Omental fat pad (tissue), 4 donors: ENCODE results near the gene UBL5. TPM values are rescaled to one million over a fixed set of nuclear protein-coding genes. Genes with fewer than 3 reads are reported as not detected.

Source experiments
- ATAC-seq: fragments of 150-250 bp; one replicate; pipeline ENCODE4 v1.9.1; 2016; ENCODE audit warnings: mild to moderate bottlenecking, moderate library complexity; ENCODE audit not compliant: low FRiP score
- DNase-seq: peaks from one replicate; pipeline ENCODE4 v3.0.0-alpha.2; 2019; ENCODE audit warnings: low spot score
- CTCF ChIP-seq, 3 donors: fragments of 450-650 bp; IDR thresholded peaks; one replicate each; pipeline ENCODE4 v1.5.1; 2016 to 2017; ENCODE audit warnings: antibody characterized with exemption in 3 of 3, mild to moderate bottlenecking in 3 of 3, moderate library complexity in 2 of 3
- small RNA-seq: library from RNA; depleted of rRNA; stranded (forward); fragments of <200 nt; gene quantifications from one replicate; pipeline ENCODE3, GENCODE V24; 2016
- total RNA-seq, 4 donors: library from RNA; depleted of rRNA; stranded (reverse); fragments of >200 nt; gene quantifications; one replicate each; pipeline ENCODE4 v1.1.0, GENCODE V29; 2016

The UBL5 gene
- total RNA-seq, 4 donors from 2014 or later, result 407 to 513 (median 455) TPM

GRCh38 chr19:9875796-9876195 lies 48.1 kb downstream of the UBL5 start:
- TF ChIP-seq CTCF (IDR thresholded peaks at IDR 0.05), result no peak
- DNase-seq (no peak), ATAC-seq (no peak)

- no peak for TF ChIP-seq CTCF (IDR thresholded peaks at IDR 0.05)
- DNase-seq (no peak), ATAC-seq (no peak)
Observed at GRCh38 chr19:9877780-9878510, 50.2 kb downstream of the UBL5 start.

- DNase-seq (no peak), ATAC-seq (no peak)
- no peak for TF ChIP-seq CTCF (IDR thresholded peaks at IDR 0.05)
Observed at GRCh38 chr19:9878511-9879196, 50.9 kb downstream of the UBL5 start.

Small RNA genes within 50 kb of the gene (small RNA-seq; reads per million reads assigned to genes)
- not detected for gene RF00156

Other genes with a start within 250 kb of the UBL5 start
- gene ZNF121, start 243.4 kb upstream of the UBL5 start, total RNA-seq, result 10 to 100 TPM; 20.0 to 63.0 (median 31.8) TPM
- 10 to 100 TPM; 17.5 to 27.1 (median 26.2) TPM for gene ZNF561, start 206.7 kb upstream of the UBL5 start, total RNA-seq
- 10 to 100 TPM; 19.5 to 40.4 (median 23.4) TPM for gene ZNF562, start 152.8 kb upstream of the UBL5 start, total RNA-seq
- 10 to 100 TPM in 2 of 4 donors, 1 to 10 TPM in 2; 6.5 to 21.4 (median 11.0) TPM for gene ZNF846, start 59.2 kb upstream of the UBL5 start, total RNA-seq
- gene FBXL12, start 8.8 kb upstream of the UBL5 start, total RNA-seq, result 10 to 100 TPM; 18.1 to 27.9 (median 22.6) TPM
- 10 to 100 TPM; 59.3 to 97.7 (median 77.0) TPM for gene PIN1, start 7.4 kb downstream of the UBL5 start, total RNA-seq
- gene OLFM2, start 108.6 kb downstream of the UBL5 start, total RNA-seq, result 10 to 100 TPM; 12.9 to 41.3 (median 23.6) TPM
- 10 to 100 TPM; 11.5 to 74.1 (median 25.0) TPM for gene COL5A3, start 182.6 kb downstream of the UBL5 start, total RNA-seq
- not detected for gene RDH8, start 185.6 kb downstream of the UBL5 start, total RNA-seq